NCI-H226 (cell line): ENCODE results near the gene ZNF708.
A peak's percentile ranks its signal among the peaks of the same experiment; 100 is the strongest.
"Not testable (repeated sequence)": the region's sequence is repeated elsewhere in the genome, so short reads cannot be mapped to it uniquely, and the experiment has no call there.

Source experiments
- DNase-seq: peaks from one replicate; pipeline ENCODE4 v3.0.0-alpha.2; 2015

ZNF708 gene

GRCh38 chr19:21328885-21329605, at the start of gene ZNF708:
Gene ZNF708 (minus strand): TSS chr19:21329410. CDS start chr19:21329212, 198 bp downstream.
- peak; percentile 84 for DNase-seq

GRCh38 chr19:21362291-21362690, 33.1 kb upstream of the ZNF708 start:
- no peak for DNase-seq

GRCh38 chr19:21358768-21359451, 29.7 kb upstream of the ZNF708 start, which contains the start of gene ZNF738:
Gene ZNF738 (plus strand): TSS chr19:21359000. CDS start chr19:21359141, 141 bp downstream.
- DNase-seq: peak; percentile 81

GRCh38 chr19:21352830-21353229, 23.6 kb upstream of the ZNF708 start:
- DNase-seq: no peak

- DNase-seq: not testable (repeated sequence)
Observed at GRCh38 chr19:21344841-21345240, 15.6 kb upstream of the ZNF708 start.

- DNase-seq: no peak
Observed at GRCh38 chr19:21335721-21336120, 6.5 kb upstream of the ZNF708 start.

- no peak for DNase-seq
Observed at GRCh38 chr19:21328406-21328805, 804 bp downstream of the ZNF708 start.

- no peak for DNase-seq
Observed at GRCh38 chr19:21326169-21326568, 3.0 kb downstream of the ZNF708 start.

GRCh38 chr19:21323000-21323399, 6.2 kb downstream of the ZNF708 start:
- DNase-seq: no peak

GRCh38 chr19:21322528-21322927, 6.7 kb downstream of the ZNF708 start:
- no peak for DNase-seq

- DNase-seq: no peak
Observed at GRCh38 chr19:21321996-21322395, 7.2 kb downstream of the ZNF708 start.

- no peak for DNase-seq
Observed at GRCh38 chr19:21321134-21321533, 8.1 kb downstream of the ZNF708 start.

- no peak for DNase-seq
Observed at GRCh38 chr19:21317821-21318220, 11.4 kb downstream of the ZNF708 start.

- DNase-seq: no peak
Observed at GRCh38 chr19:21314676-21315075, 14.5 kb downstream of the ZNF708 start.

- not testable (repeated sequence) for DNase-seq
Observed at GRCh38 chr19:21312807-21313206, 16.4 kb downstream of the ZNF708 start.

- no peak for DNase-seq
Observed at GRCh38 chr19:21308773-21309172, 20.4 kb downstream of the ZNF708 start.

GRCh38 chr19:21306881-21307479, 22.2 kb downstream of the ZNF708 start:
- DNase-seq: not testable (repeated sequence)

GRCh38 chr19:21293768-21294167, 35.4 kb downstream of the ZNF708 start:
- DNase-seq: not testable (repeated sequence)

GRCh38 chr19:21269813-21270212, 59.4 kb downstream of the ZNF708 start:
- no peak for DNase-seq

GRCh38 chr19:21264891-21265290, 64.3 kb downstream of the ZNF708 start:
- DNase-seq: no peak

- no peak for DNase-seq
Observed at GRCh38 chr19:21264416-21264815, 64.8 kb downstream of the ZNF708 start.

- not testable (repeated sequence) for DNase-seq
Observed at GRCh38 chr19:21260848-21261381, 68.3 kb downstream of the ZNF708 start.

GRCh38 chr19:21260164-21260847, 68.9 kb downstream of the ZNF708 start:
- DNase-seq: no peak
